HCT116 (cell line): Measurements from ENCODE around the gene PIAS3. TPM values are rescaled to one million over a fixed set of nuclear protein-coding genes. Genes with fewer than 3 reads are reported as not detected.

Experiments used
- ATAC-seq: fragments of 200-7000 bp; cut with Tn5 transposase; 2 replicates; pipeline ENCODE4 v1.9.1; 2020; ENCODE audit warnings: mild to moderate bottlenecking, moderate library complexity
- BruUV-seq: library from RNA; stranded (reverse); fragments of 400-500 nt; replicated peaks from 2 replicates; lab custom pipeline; 2021; lab: Mats Ljungman, UMichigan
- CTCF ChIA-PET: fragments of 300-600 bp; sonication (Branson Sonifier 250); formaldehyde crosslinking; loops from one replicate; lab custom pipeline; 2021; ENCODE audit warnings: antibody characterized with exemption; lab: Charles Lee
- POLR2A ChIA-PET: fragments of 300-600, 350-600 bp; sonication (Branson Sonifier 250); formaldehyde crosslinking; loops from one replicate; lab custom pipeline; 2021; ENCODE audit warnings: antibody characterized with exemption; lab: Charles Lee
- RAD21 ChIA-PET, 2 experiments: fragments of 300-600 bp; sonication (Branson Sonifier 250); formaldehyde crosslinking; loops; one replicate each; lab custom pipeline; 2023; ENCODE audit warnings: low total read pairs in 2 of 2; ENCODE audit not compliant: uncharacterized antibody in 2 of 2, unreplicated experiment in 2 of 2, low non-redundant PET in 1 of 2; lab: Charles Lee
- DNase-seq: peaks from one replicate; pipeline ENCODE4 v3.0.0-alpha.2; 2010; ENCODE audit warnings: low read depth, low spot score
- H2AFZ ChIP-seq: fragments of 200-600 bp; shearing (Covaris generic), sonication (generic); 2 replicates; pipeline ENCODE4 v1.6.1; 2017; ENCODE audit warnings: low read depth, mixed run types, mixed read lengths, antibody characterized with exemption, low read length; ENCODE audit not compliant: poor library complexity, severe bottlenecking
- H3K27ac ChIP-seq: 2 replicates; pipeline ENCODE4 v1.5.1; 2012; ENCODE audit warnings: low read depth, low read length
- H3K27me3 ChIP-seq: fragments of 200-600 bp; sonication (generic); 2 replicates; pipeline ENCODE4 v1.6.1; 2016; ENCODE audit warnings: mixed run types, low read length, mixed read lengths; ENCODE audit not compliant: insufficient read depth
- H3K36me3 ChIP-seq, 2 experiments: fragments of 200-500 bp in 1 of 2; fragments of 200-600 bp in 1 of 2; sonication (Bioruptor generic) in 1 of 2; sonication (generic) in 1 of 2; 2 replicates each; pipeline versions ENCODE4 v1.5.1 to v1.6.1; 2014 to 2016; ENCODE audit warnings: low read length in 2 of 2, inconsistent platforms in 1 of 2, mixed read lengths in 1 of 2, mixed run types in 1 of 2; ENCODE audit not compliant: insufficient read depth in 2 of 2, control insufficient read depth in 1 of 2
- H3K4me1 ChIP-seq, 2 experiments: fragments of 200-600 bp in 1 of 2; sonication (generic) in 1 of 2; 2 replicates each; pipeline versions ENCODE4 v1.5.1 to v1.6.1; 2012 to 2017; ENCODE audit warnings: low read length in 2 of 2, inconsistent platforms in 1 of 2, mild to moderate bottlenecking in 1 of 2, mixed read lengths in 1 of 2, mixed run types in 1 of 2, moderate library complexity in 1 of 2; ENCODE audit not compliant: insufficient read depth in 2 of 2, control insufficient read depth in 1 of 2
- H3K4me2 ChIP-seq: fragments of 200-600 bp; sonication (generic); 2 replicates; pipeline ENCODE4 v1.6.1; 2017; ENCODE audit warnings: mixed run types, low read length, mixed read lengths
- H3K4me3 ChIP-seq, 2 experiments: fragments of 200-600 bp in 1 of 2; sonication (generic) in 1 of 2; replicated peaks in 1 of 2; 2 replicates each; pipeline ENCODE4 v1.5.1; 2011 to 2016; ENCODE audit warnings: low read length in 2 of 2, control low read depth in 1 of 2, low read depth in 1 of 2, mild to moderate bottlenecking in 1 of 2, mixed read lengths in 1 of 2, mixed run types in 1 of 2
- H3K79me2 ChIP-seq: fragments of 200-600 bp; sonication (generic); 2 replicates; pipeline ENCODE4 v1.6.1; 2017; ENCODE audit warnings: mild to moderate bottlenecking, mixed run types, low read length, moderate library complexity, mixed read lengths; ENCODE audit not compliant: insufficient read depth
- H3K9ac ChIP-seq: fragments of 200-600 bp; sonication (generic); 2 replicates; pipeline ENCODE4 v1.6.1; 2016; ENCODE audit warnings: low read length, mixed read lengths
- H3K9me2 ChIP-seq: fragments of 200-600 bp; sonication (generic), shearing (Covaris generic); 2 replicates; pipeline ENCODE4 v1.6.1; 2017; ENCODE audit warnings: mixed run types, mild to moderate bottlenecking, moderate library complexity; ENCODE audit not compliant: insufficient read depth
- H3K9me3 ChIP-seq, 2 experiments: fragments of 200-500 bp in 1 of 2; fragments of 200-600 bp in 1 of 2; sonication (Bioruptor generic) in 1 of 2; sonication (generic) in 1 of 2; 2 replicates each; pipeline ENCODE4 v1.6.1; 2014 to 2017; ENCODE audit warnings: low read length in 2 of 2, mixed read lengths in 2 of 2, inconsistent platforms in 1 of 2, low read depth in 1 of 2, mild to moderate bottlenecking in 1 of 2, mixed run types in 1 of 2, moderate library complexity in 1 of 2; ENCODE audit not compliant: control insufficient read depth in 1 of 2, insufficient read depth in 1 of 2
- H4K20me1 ChIP-seq: fragments of 200-600 bp; sonication (generic), shearing (Covaris generic); 2 replicates; pipeline ENCODE4 v1.6.1; 2017; ENCODE audit warnings: mixed run types, mild to moderate bottlenecking, moderate library complexity; ENCODE audit not compliant: insufficient read depth
- ATF3 ChIP-seq: IDR thresholded peaks from 2 replicates; pipeline ENCODE4 v1.6.1; 2012
- CBX3 ChIP-seq: IDR thresholded peaks from 2 replicates; pipeline ENCODE4 v1.6.1; 2012; ENCODE audit warnings: low read depth
- CEBPB ChIP-seq: IDR thresholded peaks from 2 replicates; pipeline ENCODE4 v1.6.1; 2012; ENCODE audit warnings: low read depth
- EGR1 ChIP-seq: IDR thresholded peaks from 2 replicates; pipeline ENCODE4 v1.6.1; 2012; ENCODE audit warnings: low read depth
- EZH2 ChIP-seq: fragments of 200-600 bp; sonication (generic); IDR thresholded peaks from 2 replicates; pipeline ENCODE4 v1.6.1; 2017; ENCODE audit warnings: antibody characterized with exemption, mixed run types
- EZH2phosphoT487 ChIP-seq: fragments of 200-600 bp; IDR thresholded peaks from 2 replicates; pipeline ENCODE4 v1.6.1; 2018; ENCODE audit warnings: antibody characterized with exemption, borderline replicate concordance
- FOSL1 ChIP-seq: IDR thresholded peaks from 2 replicates; pipeline ENCODE4 v1.6.1; 2012; ENCODE audit warnings: low read depth
- JUND ChIP-seq: IDR thresholded peaks from 2 replicates; pipeline ENCODE4 v1.6.1; 2012
- SIN3A ChIP-seq: IDR thresholded peaks from 2 replicates; pipeline ENCODE4 v1.6.1; 2012; ENCODE audit warnings: low read depth
- SP1 ChIP-seq: IDR thresholded peaks from 2 replicates; pipeline ENCODE4 v1.6.1; 2012; ENCODE audit warnings: low read depth
- SRF ChIP-seq: IDR thresholded peaks from 2 replicates; pipeline ENCODE4 v1.6.1; 2012; ENCODE audit warnings: low read depth
- TCF7L2 ChIP-seq: IDR thresholded peaks from 2 replicates; pipeline ENCODE4 v1.7.0; 2011; ENCODE audit warnings: borderline replicate concordance, inconsistent platforms; ENCODE audit not compliant: insufficient read depth, insufficient read length; ENCODE audit errors: extremely low read depth
- ZFX ChIP-seq: fragments of 450-650 bp; IDR thresholded peaks from 2 replicates; pipeline ENCODE4 v1.6.1; 2017
- ZNF274 ChIP-seq: fragments of 200-500 bp; sonication (Bioruptor generic); IDR thresholded peaks from 2 replicates; pipeline ENCODE4 v1.6.1; 2014; ENCODE audit warnings: mild to moderate bottlenecking, low read depth, low read length, inconsistent platforms
- intact Hi-C: fragments of 100-400 bp; cut with micrococcal nuclease; formaldehyde crosslinking; loops from 2 replicates; pipeline ENCODE4 v1.10.0; 2022
- total RNA-seq: library from RNA; stranded (reverse); gene quantifications from one replicate; pipeline ENCODE4 v1.2.1, GENCODE V29; 2021; ENCODE audit not compliant: unreplicated experiment
- TF ChIP-seq, protein P1 (sequence below): IDR thresholded peaks from 2 replicates; pipeline ENCODE4 v1.6.1; 2012; ENCODE audit warnings: low read depth
- TF ChIP-seq, protein P2 (sequence below): IDR thresholded peaks from 2 replicates; pipeline ENCODE4 v1.6.1; 2012

Gene PIAS3
- total RNA-seq, 1 experiment from 2014 or later = 31.2 TPM

GRCh38 chr1:145878724-145879123 is 19.8 kb upstream of the PIAS3 start:
- TF ChIP-seq CEBPB (no peak), SIN3A (no peak), ZFX (no peak), EZH2 (no peak), FOSL1 (no peak), SP1 (no peak), EZH2phosphoT487 (no peak), EGR1 (no peak), SRF (no peak), TCF7L2 (no peak), ATF3 (no peak), CBX3 (no peak), ZNF274 (no peak), JUND (no peak)
- TF ChIP-seq, protein P1, sequence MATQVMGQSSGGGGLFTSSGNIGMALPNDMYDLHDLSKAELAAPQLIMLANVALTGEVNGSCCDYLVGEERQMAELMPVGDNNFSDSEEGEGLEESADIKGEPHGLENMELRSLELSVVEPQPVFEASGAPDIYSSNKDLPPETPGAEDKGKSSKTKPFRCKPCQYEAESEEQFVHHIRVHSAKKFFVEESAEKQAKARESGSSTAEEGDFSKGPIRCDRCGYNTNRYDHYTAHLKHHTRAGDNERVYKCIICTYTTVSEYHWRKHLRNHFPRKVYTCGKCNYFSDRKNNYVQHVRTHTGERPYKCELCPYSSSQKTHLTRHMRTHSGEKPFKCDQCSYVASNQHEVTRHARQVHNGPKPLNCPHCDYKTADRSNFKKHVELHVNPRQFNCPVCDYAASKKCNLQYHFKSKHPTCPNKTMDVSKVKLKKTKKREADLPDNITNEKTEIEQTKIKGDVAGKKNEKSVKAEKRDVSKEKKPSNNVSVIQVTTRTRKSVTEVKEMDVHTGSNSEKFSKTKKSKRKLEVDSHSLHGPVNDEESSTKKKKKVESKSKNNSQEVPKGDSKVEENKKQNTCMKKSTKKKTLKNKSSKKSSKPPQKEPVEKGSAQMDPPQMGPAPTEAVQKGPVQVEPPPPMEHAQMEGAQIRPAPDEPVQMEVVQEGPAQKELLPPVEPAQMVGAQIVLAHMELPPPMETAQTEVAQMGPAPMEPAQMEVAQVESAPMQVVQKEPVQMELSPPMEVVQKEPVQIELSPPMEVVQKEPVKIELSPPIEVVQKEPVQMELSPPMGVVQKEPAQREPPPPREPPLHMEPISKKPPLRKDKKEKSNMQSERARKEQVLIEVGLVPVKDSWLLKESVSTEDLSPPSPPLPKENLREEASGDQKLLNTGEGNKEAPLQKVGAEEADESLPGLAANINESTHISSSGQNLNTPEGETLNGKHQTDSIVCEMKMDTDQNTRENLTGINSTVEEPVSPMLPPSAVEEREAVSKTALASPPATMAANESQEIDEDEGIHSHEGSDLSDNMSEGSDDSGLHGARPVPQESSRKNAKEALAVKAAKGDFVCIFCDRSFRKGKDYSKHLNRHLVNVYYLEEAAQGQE = no peak
- TF ChIP-seq, protein P2, sequence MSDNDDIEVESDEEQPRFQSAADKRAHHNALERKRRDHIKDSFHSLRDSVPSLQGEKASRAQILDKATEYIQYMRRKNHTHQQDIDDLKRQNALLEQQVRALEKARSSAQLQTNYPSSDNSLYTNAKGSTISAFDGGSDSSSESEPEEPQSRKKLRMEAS = no peak
- Histone ChIP-seq H3K4me3 (no peak overlapping the region), H3K36me3 (no peaks in the 10 kb centered on the region), H3K4me2 (no peak overlapping the region), H3K27me3 (no peaks in the 10 kb centered on the region), H3K4me1 (peaks cover 0 to 14% of the 10 kb centered on the region in 2 experiments; a peak in 3 of 4 replicates), H3K9me3 (no peaks in the 10 kb centered on the region), H2AFZ (no peak overlapping the region), H3K27ac (no peak overlapping the region), H4K20me1 (no peaks in the 10 kb centered on the region), H3K9ac (no peak overlapping the region), H3K79me2 (no peaks in the 10 kb centered on the region), H3K9me2 (no peaks in the 10 kb centered on the region)
- intact Hi-C loops = no loop called here
- ChIA-PET POLR2A (no interaction called here), RAD21 (no interaction called here), CTCF (interaction anchor here (1.1 to 3.3 kb wide), 2 partner anchors 14 to 20 kb away, joined by 3 to 19 read pairs; partner anchors contain the start of gene PIAS3)
- DNase-seq (no peak), ATAC-seq (no peak)
- BruUV-seq = no TSS peak
